ENCODE data around the gene MACO1.
"Not testable (repeated sequence)": the region's sequence is repeated elsewhere in the genome, so short reads cannot be mapped to it uniquely, and the experiment has no call there.

MACO1 gene

DNA sequence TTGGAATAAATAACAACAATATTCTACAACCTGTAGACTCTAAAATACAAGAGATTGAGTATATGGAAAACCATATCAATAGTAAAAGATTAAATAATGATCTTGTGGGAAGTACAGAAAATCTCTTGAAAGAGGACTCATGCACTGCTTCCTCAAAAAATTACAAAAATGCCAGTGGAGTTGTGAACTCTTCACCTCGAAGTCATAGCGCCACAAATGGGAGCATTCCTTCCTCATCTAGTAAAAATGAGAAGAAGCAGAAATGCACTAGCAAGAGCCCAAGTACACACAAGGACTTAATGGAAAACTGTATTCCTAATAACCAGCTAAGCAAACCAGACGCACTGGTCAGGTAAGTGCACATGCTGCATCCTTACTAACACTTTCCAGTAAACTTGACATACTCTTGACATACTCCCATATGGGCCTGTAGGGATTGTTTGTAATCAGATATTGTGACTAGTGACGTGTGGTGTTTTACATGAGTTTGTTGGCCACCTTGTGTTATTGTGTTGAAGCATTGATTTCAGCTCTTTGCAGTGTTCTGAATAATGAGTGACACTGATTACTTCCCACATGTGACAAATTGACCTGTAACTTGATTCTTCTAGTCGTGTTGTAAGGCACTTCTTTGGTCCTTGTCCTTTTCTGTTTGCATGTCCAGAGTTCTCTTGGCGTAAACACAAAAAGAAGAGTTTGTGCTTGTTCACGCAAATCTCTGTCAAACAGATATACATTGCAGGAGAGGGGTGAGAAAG, 28.0 kb downstream of the MACO1 start:
- no peak for DNase-seq (ENCODE audit: low spot score)

- DNase-seq (ENCODE audit: low spot score), result no peak
Observed at GRCh38 chr1:25460020-25460419, 29.3 kb downstream of the MACO1 start.

- DNase-seq (ENCODE audit: low spot score), result not testable (repeated sequence)
Observed at GRCh38 chr1:25460816-25461215, 30.1 kb downstream of the MACO1 start.

GRCh38 chr1:25461849-25462248, 31.2 kb downstream of the MACO1 start:
- no peak for DNase-seq (ENCODE audit: low spot score)

DNA sequence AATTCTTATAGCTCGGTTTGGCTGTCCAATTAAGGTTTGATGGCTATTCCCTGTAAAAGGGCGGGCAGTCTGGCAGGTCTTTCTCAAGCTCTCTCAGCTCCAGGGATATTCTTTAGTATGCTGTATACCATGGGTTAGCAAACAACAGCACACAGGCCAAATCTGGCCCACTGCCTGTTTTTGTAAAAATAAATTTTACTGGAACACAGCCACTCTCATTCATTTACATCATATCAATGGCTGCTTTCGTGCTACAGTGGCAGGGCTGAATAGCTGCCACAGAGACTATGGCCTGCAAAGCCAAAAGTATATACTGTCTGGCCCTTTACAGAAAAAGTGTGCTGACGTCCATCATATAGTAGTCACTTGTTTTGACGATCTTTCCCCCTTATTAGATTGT, 32.0 kb downstream of the MACO1 start:
- no peak for DNase-seq (ENCODE audit: low spot score)

DNA sequence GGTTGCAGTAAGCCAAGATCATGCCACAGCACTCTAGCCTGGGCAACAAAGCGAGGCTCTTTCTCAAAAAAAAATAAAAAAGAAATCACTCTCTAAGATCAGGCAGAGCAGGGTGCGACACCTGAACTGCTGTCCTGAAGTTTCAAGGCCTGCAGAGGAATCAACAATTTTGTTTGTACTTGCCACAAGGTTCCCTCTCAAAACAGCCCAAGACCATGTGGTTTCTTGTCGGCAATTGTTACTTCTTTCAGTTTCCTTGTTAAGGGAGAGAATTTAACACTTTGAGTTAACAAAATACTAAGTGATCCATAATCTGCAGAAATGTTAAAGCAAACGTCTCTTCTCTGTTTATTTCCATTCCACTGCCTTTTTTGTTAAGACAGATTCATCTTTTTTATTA, 36.5 kb downstream of the MACO1 start:
- no peak for DNase-seq (ENCODE audit: low spot score)

DNA sequence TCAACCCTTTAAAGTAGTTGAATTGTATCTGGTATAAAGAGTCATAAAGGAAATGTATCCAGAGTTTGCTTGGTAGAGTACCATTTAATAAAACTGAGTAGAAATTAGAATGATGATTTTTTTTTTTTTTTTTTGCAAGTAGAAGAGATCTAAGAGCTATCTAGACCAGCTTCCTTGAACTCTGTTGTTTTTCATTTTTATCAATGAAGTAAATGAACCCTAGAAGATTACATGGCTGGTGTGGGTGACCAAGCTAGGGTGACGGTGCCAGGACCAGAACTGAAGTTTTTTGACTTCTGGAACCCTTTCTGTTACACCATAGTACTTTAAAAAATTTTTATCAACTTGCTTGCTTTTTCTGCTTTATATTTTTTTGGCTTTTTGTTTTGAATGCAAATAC, 36.9 kb downstream of the MACO1 start:
- DNase-seq (ENCODE audit: low spot score), result no peak

DNA sequence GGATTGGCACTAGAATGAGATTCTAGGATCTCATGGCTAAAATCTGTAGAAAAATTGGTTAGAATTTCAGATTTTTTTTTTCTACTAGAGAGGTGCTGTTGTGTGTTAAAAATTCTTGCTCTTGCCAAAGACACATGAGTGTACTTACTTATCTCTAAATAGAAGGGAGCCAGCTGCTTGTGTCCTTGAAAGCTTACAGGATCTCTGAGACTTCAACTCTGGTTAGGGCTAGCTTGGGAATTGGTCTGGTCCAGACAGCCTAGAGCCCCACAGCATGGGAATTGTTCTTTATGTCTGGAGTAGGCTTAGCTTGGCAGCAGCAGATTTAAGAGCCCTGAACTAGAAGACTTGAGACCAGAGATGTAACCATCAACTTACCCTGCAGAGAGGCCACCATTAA, 37.3 kb downstream of the MACO1 start:
- no peak for DNase-seq (ENCODE audit: low spot score)

- DNase-seq (ENCODE audit: low spot score), result no peak
Observed at GRCh38 chr1:25469177-25469576, 38.5 kb downstream of the MACO1 start.

DNA sequence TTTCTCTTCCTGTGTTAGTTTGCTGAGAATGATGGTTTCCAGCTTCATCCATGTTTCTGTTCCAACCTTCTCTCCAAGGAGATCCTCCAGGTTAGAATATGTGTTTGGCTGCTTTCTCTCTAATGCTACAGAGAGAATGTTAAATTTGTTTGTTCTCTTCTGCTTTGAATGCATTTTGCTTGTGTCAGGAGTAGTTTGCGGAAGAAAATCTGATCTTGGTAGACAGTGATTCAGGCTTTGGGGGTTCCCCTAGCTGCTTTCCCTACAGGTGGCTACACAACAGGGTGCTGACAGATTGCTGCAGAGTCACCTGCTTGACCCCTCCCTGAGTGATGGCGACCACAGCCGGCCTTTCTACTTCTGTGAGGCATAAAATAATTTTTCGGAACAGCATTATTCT, 41.8 kb downstream of the MACO1 start:
- no peak for DNase-seq (ENCODE audit: low spot score)

DNA sequence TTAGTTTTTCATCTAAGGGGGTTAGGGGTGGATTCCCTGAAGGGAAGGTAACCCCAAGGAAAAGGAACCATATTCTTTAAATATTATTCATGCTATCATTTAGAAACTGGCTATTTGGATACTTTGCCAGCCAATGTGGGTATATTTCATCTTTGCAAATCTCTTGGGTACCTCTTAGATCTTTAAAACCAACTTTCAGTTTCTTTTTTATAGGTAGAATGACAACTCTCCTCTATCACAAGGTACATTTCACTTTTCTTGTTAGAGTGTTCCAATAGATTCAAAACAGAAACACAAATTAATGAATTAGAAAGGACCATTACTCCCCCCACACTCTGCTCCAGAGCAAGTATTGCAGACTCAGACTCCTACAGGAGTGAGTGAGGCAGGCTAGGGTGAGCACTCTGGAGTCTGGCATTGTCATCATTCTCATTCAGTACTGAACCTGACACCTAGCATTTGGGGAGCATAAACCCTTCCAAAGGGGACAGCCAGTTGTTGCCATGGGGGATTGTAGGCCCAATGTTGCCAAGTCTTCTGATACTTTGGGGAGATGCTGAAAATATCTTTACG, 43.0 kb downstream of the MACO1 start:
- no peak for DNase-seq (ENCODE audit: low spot score)

- DNase-seq (ENCODE audit: low spot score), result no peak
Observed at GRCh38 chr1:25474439-25475047, 43.8 kb downstream of the MACO1 start.

DNA sequence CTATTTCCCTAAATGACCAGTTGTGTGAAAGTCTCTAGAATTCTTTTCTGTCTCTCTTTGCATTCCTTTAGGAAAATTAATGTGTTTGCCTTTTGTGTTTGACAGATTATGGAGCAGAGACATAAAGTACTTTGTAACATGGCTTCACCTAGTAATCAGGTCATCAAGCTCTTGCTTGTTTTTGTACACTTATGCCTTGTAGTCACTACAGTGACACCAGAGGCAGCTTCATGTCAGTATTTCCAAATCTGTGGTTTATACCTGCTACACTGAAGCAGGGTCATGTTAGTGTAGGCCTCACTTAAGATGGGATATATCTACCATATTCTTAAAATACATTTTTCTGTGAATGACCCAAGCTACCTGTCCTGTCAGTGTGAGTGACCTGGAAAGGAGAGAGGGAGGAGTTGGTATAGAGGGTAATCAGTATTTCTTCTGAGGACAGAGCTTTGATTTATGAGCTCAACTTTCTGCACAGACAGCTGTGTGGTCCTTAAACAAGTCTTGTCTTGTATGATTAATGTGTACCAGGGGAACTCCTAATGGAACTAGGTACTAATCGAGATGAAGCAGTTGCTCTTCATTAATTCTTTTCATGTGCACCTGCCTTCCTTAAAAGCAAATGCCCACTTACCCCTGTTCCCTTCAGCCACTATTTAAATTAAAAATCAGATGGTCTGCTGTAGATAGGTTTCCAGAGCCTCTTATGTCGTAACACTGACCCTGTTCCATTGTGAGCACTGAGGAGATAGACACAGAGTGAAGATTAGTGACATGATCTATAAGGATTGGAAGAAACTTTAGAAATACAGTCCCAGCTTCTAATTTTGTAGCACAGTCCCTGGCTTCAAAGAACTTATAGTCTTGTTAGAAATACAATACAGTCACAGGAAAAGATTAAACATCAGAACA, 45.7 kb downstream of the MACO1 start:
- DNase-seq (ENCODE audit: low spot score), result no peak

GRCh38 chr1:25477448-25478034, 46.8 kb downstream of the MACO1 start:
- no peak for DNase-seq (ENCODE audit: low spot score)

DNA sequence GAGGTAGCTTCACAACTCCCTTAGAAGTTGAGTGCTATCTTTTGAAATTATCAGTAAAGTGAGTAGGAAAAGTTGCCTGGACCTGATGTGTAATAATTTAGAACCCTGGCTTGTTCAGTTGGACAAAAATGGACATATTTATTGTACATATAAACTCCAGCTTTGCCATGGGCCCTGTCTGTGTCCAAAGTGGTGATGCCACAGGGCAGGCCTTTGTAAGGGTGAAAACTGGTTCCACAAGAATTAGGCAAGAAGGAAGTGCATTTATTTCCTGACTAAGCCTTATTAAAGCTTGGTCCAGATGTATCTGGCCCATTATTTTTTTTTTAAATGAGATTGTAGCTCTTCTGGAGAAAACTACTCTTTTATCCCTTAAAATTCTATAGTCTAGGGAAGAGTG, 47.9 kb downstream of the MACO1 start:
- DNase-seq (ENCODE audit: low spot score), result no peak

DNA sequence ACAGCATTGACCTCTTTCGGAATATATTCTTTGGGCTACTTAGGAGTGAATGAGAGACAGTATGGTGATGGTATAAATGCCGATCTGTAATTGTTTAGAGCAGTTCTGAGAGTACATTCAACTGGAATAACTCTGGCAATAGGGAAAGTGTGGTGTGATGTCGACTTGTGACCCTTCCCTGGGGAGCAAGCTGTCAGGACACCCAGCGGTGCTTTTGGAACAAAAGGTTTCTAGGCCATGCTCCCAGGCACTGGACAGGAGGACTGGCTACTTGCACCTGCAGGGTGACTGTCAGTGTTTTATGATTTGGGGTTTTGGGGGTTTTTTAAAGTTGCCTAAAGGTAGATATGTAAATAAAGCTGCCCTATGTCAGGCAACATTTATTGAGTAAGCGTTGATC, 50.9 kb downstream of the MACO1 start:
- DNase-seq (ENCODE audit: low spot score), result no peak

DNA sequence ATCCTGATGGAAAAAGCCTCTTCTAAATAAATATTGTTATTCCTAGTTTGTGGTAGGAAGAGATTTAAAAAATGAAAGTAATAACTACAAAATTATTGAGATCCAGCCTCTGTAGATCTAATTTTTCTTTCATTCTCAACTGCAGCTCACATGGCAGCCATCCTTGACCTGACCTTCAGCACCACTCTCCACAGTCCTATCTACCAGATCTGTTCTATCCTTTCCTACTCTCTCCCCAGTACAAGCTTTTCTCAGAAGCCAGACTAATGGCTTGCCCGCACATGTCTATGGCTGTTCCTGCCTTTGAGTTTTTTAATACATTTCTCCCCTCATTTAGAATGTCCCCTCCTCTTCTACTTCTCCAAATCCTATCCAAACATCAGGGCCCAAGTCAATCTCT, 51.5 kb downstream of the MACO1 start:
- DNase-seq (ENCODE audit: low spot score), result no peak

DNA sequence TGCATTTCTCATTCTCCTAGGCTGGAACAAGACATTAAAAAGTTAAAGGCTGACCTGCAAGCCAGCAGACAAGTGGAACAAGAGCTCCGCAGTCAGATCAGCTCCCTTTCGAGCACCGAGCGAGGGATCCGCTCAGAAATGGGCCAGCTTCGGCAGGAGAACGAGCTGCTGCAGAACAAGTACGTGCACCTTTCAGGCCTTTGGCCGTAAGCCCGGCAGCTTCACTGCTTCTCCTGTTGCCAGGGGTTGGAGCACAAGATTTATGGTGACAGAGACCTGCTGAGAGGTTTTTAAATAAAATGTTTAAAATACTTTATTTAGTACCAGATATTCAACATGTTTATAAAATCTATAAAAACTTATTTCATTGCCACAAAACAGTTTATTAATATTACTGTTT, 53.4 kb downstream of the MACO1 start:
- DNase-seq (ENCODE audit: low spot score), result no peak

- DNase-seq (ENCODE audit: low spot score), result no peak
Observed at GRCh38 chr1:25484533-25484932, 53.8 kb downstream of the MACO1 start.

GRCh38 chr1:25485536-25486411, 55.1 kb downstream of the MACO1 start:
- no peak for DNase-seq (ENCODE audit: low spot score)

GRCh38 chr1:25486602-25487001, 55.9 kb downstream of the MACO1 start:
- DNase-seq (ENCODE audit: low spot score), result peak; percentile 30

All from iPS-NIHi11 (cell line).